Gastrocnemius medialis (tissue), 4 donors: Measurements from ENCODE around the gene NXN.

ENCODE experiments used
- CTCF ChIP-seq, 5 experiments: fragments of 450-650 bp in 3 of 5; fragments of 200-600 bp in 2 of 5; sonication (generic) in 2 of 5; IDR thresholded peaks in 4 of 5; conservative IDR thresholded peaks in 1 of 5; 1 replicate in 4 of 5; 2 replicates in 1 of 5; pipeline ENCODE4 v1.5.1; 2016 to 2019; ENCODE audit warnings: antibody characterized with exemption in 5 of 5, mild to moderate bottlenecking in 3 of 5, moderate library complexity in 3 of 5
- POLR2A ChIP-seq, 2 donors: fragments of 450-650 bp; IDR thresholded peaks; one replicate each; pipeline ENCODE4 v1.6.1; 2017; ENCODE audit warnings: antibody characterized with exemption in 2 of 2, mild to moderate bottlenecking in 2 of 2, moderate library complexity in 2 of 2

GRCh38 chr17:917941-918740 is 61.4 kb downstream of the NXN start:
- TF ChIP-seq CTCF (IDR thresholded peaks at IDR 0.05 in 4 of 5, conservative IDR thresholded peaks at IDR 0.05 in 1 of 5), result no peak
- no peak for TF ChIP-seq POLR2A (IDR thresholded peaks at IDR 0.05)
